HUES64 (cell line): ENCODE data around the gene CST3.
"Not testable (repeated sequence)": the region's sequence is repeated elsewhere in the genome, so short reads cannot be mapped to it uniquely, and the experiment has no call there.

ENCODE experiments used
- H3K27ac ChIP-seq: 2 replicates; pipeline ENCODE4 v1.7.0; 2013; ENCODE audit warnings: low read depth, low read length, inconsistent platforms
- H3K27me3 ChIP-seq: 2 replicates; pipeline ENCODE4 v1.6.1; 2013; ENCODE audit warnings: mild to moderate bottlenecking, low read length; ENCODE audit not compliant: insufficient read depth
- H3K36me3 ChIP-seq: 2 replicates; pipeline ENCODE4 v1.6.1; 2013; ENCODE audit warnings: mild to moderate bottlenecking, low read length; ENCODE audit not compliant: insufficient read depth
- H3K4me1 ChIP-seq: 2 replicates; pipeline ENCODE4 v1.6.1; 2013; ENCODE audit warnings: mild to moderate bottlenecking, low read length, moderate library complexity; ENCODE audit not compliant: insufficient read depth
- H3K4me3 ChIP-seq: 2 replicates; pipeline ENCODE4 v1.5.1; 2013; ENCODE audit warnings: mild to moderate bottlenecking, low read length, moderate library complexity
- H3K9ac ChIP-seq: 2 replicates; pipeline ENCODE4 v1.6.1; 2013; ENCODE audit warnings: mild to moderate bottlenecking, low read depth, low read length
- H3K9me3 ChIP-seq: 2 replicates; pipeline ENCODE4 v1.6.1; 2013; ENCODE audit warnings: low read depth, low read length; ENCODE audit not compliant: insufficient read depth
- WGBS: fragments of 150-250, 120-280 bp; methylation state at CpG from one replicate; pipeline ENCODE4 v1.1.7; 2013; ENCODE audit warnings: missing lambda C conversion rate; 5-methylcytosine and 5-hydroxymethylcytosine counted together

Gene CST3

GRCh38 chr20:23671479-23671878 is 33.7 kb upstream of the CST3 start:
- no peaks in the 10 kb centered on the region for H3K9me3 ChIP-seq
- 90% methylated on average over 3 of the region's 3 CpGs for WGBS

GRCh38 chr20:23670361-23670760 is 32.6 kb upstream of the CST3 start:
- Histone ChIP-seq H3K9me3 (no peaks in the 10 kb centered on the region), H3K4me3 (no peak overlapping the region), H3K36me3 (no peaks in the 10 kb centered on the region), H3K27me3 (no peaks in the 10 kb centered on the region), H3K9ac (no peak overlapping the region), H3K4me1 (no peaks in the 10 kb centered on the region), H3K27ac (no peak overlapping the region)
- 75% methylated on average over 1 of the region's 1 CpG for whole genome bisulfite sequencing

More at GRCh38 chr20:23671479-23671878, 33.7 kb upstream of the CST3 start:
- Histone ChIP-seq H3K27ac (no peak overlapping the region), H3K36me3 (no peaks in the 10 kb centered on the region), H3K9ac (no peak overlapping the region), H3K4me3 (no peak overlapping the region), H3K27me3 (no peaks in the 10 kb centered on the region), H3K4me1 (no peaks in the 10 kb centered on the region)

GRCh38 chr20:23669866-23670265 is 32.1 kb upstream of the CST3 start:
- H3K9me3 ChIP-seq = no peaks in the 10 kb centered on the region
- no peaks in the 10 kb centered on the region for H3K4me1 ChIP-seq
- no peak overlapping the region for H3K27ac ChIP-seq
- H3K36me3 ChIP-seq = no peaks in the 10 kb centered on the region
- WGBS = 95% methylated on average over 7 of the region's 7 CpGs
- no peak overlapping the region for H3K9ac ChIP-seq
- no peaks in the 10 kb centered on the region for H3K27me3 ChIP-seq
- no peak overlapping the region for H3K4me3 ChIP-seq

- Histone ChIP-seq H3K4me1 (no peaks in the 10 kb centered on the region), H3K9ac (no peak overlapping the region), H3K36me3 (no peaks in the 10 kb centered on the region), H3K9me3 (no peaks in the 10 kb centered on the region), H3K27ac (no peak overlapping the region), H3K4me3 (no peak overlapping the region), H3K27me3 (no peaks in the 10 kb centered on the region)
- WGBS = 93% methylated on average over 1 of the region's 1 CpG
These were observed 31.6 kb upstream of the CST3 start for GRCh38 chr20:23669327-23669726.

GRCh38 chr20:23668477-23668951 is 30.8 kb upstream of the CST3 start:
- Histone ChIP-seq H3K27ac (no peak overlapping the region), H3K27me3 (no peaks in the 10 kb centered on the region), H3K9ac (no peak overlapping the region), H3K4me3 (no peak overlapping the region), H3K36me3 (no peaks in the 10 kb centered on the region), H3K4me1 (no peaks in the 10 kb centered on the region), H3K9me3 (no peaks in the 10 kb centered on the region)
- WGBS = 38% methylated on average over 4 of the region's 4 CpGs

GRCh38 chr20:23667666-23668065 is 29.9 kb upstream of the CST3 start:
- Histone ChIP-seq H3K4me1 (no peaks in the 10 kb centered on the region), H3K27ac (no peak overlapping the region), H3K36me3 (no peaks in the 10 kb centered on the region), H3K9me3 (no peaks in the 10 kb centered on the region), H3K9ac (no peak overlapping the region), H3K4me3 (no peak overlapping the region), H3K27me3 (no peaks in the 10 kb centered on the region)
- 92% methylated on average over 7 of the region's 7 CpGs for WGBS

GRCh38 chr20:23666698-23667097 is 28.9 kb upstream of the CST3 start:
- Histone ChIP-seq H3K36me3 (no peaks in the 10 kb centered on the region), H3K27me3 (no peaks in the 10 kb centered on the region), H3K27ac (no peak overlapping the region), H3K9me3 (no peaks in the 10 kb centered on the region), H3K4me3 (no peak overlapping the region), H3K9ac (no peak overlapping the region), H3K4me1 (no peaks in the 10 kb centered on the region)
- WGBS = 85% methylated on average over 3 of the region's 3 CpGs

GRCh38 chr20:23666189-23666588 is 28.4 kb upstream of the CST3 start:
- H3K9ac ChIP-seq = no peak overlapping the region
- WGBS = 91% methylated on average over 4 of the region's 4 CpGs
- no peaks in the 10 kb centered on the region for H3K36me3 ChIP-seq
- H3K27me3 ChIP-seq = no peaks in the 10 kb centered on the region
- no peak overlapping the region for H3K27ac ChIP-seq
- no peak overlapping the region for H3K4me3 ChIP-seq
- H3K4me1 ChIP-seq = no peaks in the 10 kb centered on the region
- H3K9me3 ChIP-seq = no peaks in the 10 kb centered on the region

GRCh38 chr20:23664954-23665353 is 27.2 kb upstream of the CST3 start:
- no peak overlapping the region for H3K9ac ChIP-seq
- H3K9me3 ChIP-seq = no peaks in the 10 kb centered on the region
- H3K27ac ChIP-seq = no peak overlapping the region
- H3K4me1 ChIP-seq = no peaks in the 10 kb centered on the region
- H3K4me3 ChIP-seq = no peak overlapping the region
- no peaks in the 10 kb centered on the region for H3K36me3 ChIP-seq
- no peaks in the 10 kb centered on the region for H3K27me3 ChIP-seq
- 86% methylated on average over 3 of the region's 3 CpGs for WGBS

GRCh38 chr20:23664046-23664445 is 26.3 kb upstream of the CST3 start:
- H3K4me1 ChIP-seq, H3K9me3 ChIP-seq, H3K27me3 ChIP-seq, H3K9ac ChIP-seq, H3K36me3 ChIP-seq, H3K4me3 ChIP-seq, H3K27ac ChIP-seq: not testable (repeated sequence)
- WGBS = 87% methylated on average over 4 of the region's 4 CpGs

GRCh38 chr20:23663180-23663579 is 25.4 kb upstream of the CST3 start:
- no peaks in the 10 kb centered on the region for H3K27me3 ChIP-seq
- no peak overlapping the region for H3K9ac ChIP-seq
- H3K9me3 ChIP-seq = no peaks in the 10 kb centered on the region
- no peaks in the 10 kb centered on the region for H3K36me3 ChIP-seq
- no peaks in the 10 kb centered on the region for H3K4me1 ChIP-seq
- no peak overlapping the region for H3K27ac ChIP-seq
- 90% methylated on average over 6 of the region's 6 CpGs for WGBS
- no peak overlapping the region for H3K4me3 ChIP-seq

GRCh38 chr20:23662276-23662870 is 24.6 kb upstream of the CST3 start:
- Histone ChIP-seq H3K9ac (no peak overlapping the region), H3K4me3 (no peak overlapping the region), H3K27me3 (no peaks in the 10 kb centered on the region), H3K36me3 (no peaks in the 10 kb centered on the region), H3K4me1 (no peaks in the 10 kb centered on the region), H3K9me3 (no peaks in the 10 kb centered on the region), H3K27ac (no peak overlapping the region)
- WGBS = 97% methylated on average over 9 of the region's 9 CpGs
